IMR-90 (cell line): ENCODE data around the gene RPL31. TPM values are rescaled to one million over a fixed set of nuclear protein-coding genes. Genes with fewer than 3 reads are reported as not detected.

ENCODE experiments used
- ATAC-seq: fragments of 200-7000 bp; cut with Tn5 transposase; 2 replicates; pipeline ENCODE4 v1.9.1; 2020; ENCODE audit warnings: low read depth, mild to moderate bottlenecking, moderate library complexity
- BruUV-seq: library from RNA; stranded (reverse); fragments of 400-500 nt; replicated peaks from 2 replicates; lab custom pipeline; 2021; lab: Mats Ljungman, UMichigan
- CTCF ChIA-PET: fragments of 300-600 bp; formaldehyde crosslinking; extraction: SDS; loops from one replicate; lab custom pipeline; 2021; ENCODE audit warnings: antibody characterized with exemption; lab: Yijun Ruan, JAX
- POLR2A ChIA-PET: fragments of 300-600 bp; sonication (Branson Sonifier 250); formaldehyde crosslinking; loops from one replicate; lab custom pipeline; 2022; ENCODE audit warnings: antibody characterized with exemption; ENCODE audit not compliant: unreplicated experiment; lab: Charles Lee
- DNase-seq: peaks from one replicate; pipeline ENCODE4 v3.0.0; 2013
- H2AFZ ChIP-seq: replicated peaks from 2 replicates; pipeline ENCODE3; 2013; ENCODE audit warnings: low read length, mild to moderate bottlenecking; ENCODE audit not compliant: poor library complexity
- H2AK5ac ChIP-seq: 2 replicates; pipeline ENCODE4 v1.6.1; 2013; ENCODE audit warnings: low read depth, low read length, inconsistent platforms
- H2AK9ac ChIP-seq: replicated peaks from 2 replicates; pipeline ENCODE3; 2013; ENCODE audit warnings: mild to moderate bottlenecking, low read depth, low read length, moderate library complexity; ENCODE audit not compliant: poor library complexity
- H2BK120ac ChIP-seq: 2 replicates; pipeline ENCODE4 v1.6.1; 2013; ENCODE audit warnings: low read depth, low read length, inconsistent platforms
- H2BK15ac ChIP-seq: 3 replicates; pipeline ENCODE4 v1.6.1; 2013; ENCODE audit warnings: low read depth, low read length, inconsistent platforms
- H2BK20ac ChIP-seq: 2 replicates; pipeline ENCODE4 v1.6.1; 2013; ENCODE audit warnings: low read depth, mild to moderate bottlenecking, inconsistent platforms, low read length, moderate library complexity
- H2BK5ac ChIP-seq: 2 replicates; pipeline ENCODE4 v1.6.1; 2013; ENCODE audit warnings: mild to moderate bottlenecking, low read depth, low read length, inconsistent platforms; ENCODE audit not compliant: poor library complexity, severe bottlenecking
- H3K14ac ChIP-seq: replicated peaks from 2 replicates; pipeline ENCODE4 v1.6.1; 2013; ENCODE audit warnings: low read depth, low read length, inconsistent platforms
- H3K18ac ChIP-seq: 2 replicates; pipeline ENCODE4 v1.6.1; 2013; ENCODE audit warnings: low read depth, low read length, control low read depth
- H3K23ac ChIP-seq: 2 replicates; pipeline ENCODE4 v1.6.1; 2013; ENCODE audit warnings: low read depth, low read length, inconsistent platforms
- H3K27ac ChIP-seq: 2 replicates; pipeline ENCODE4 v1.5.1; 2013; ENCODE audit warnings: mild to moderate bottlenecking, control low read depth, low read length; ENCODE audit not compliant: insufficient read depth
- H3K27me3 ChIP-seq: 2 replicates; pipeline ENCODE4 v1.6.1; 2013; ENCODE audit warnings: low read length; ENCODE audit not compliant: control insufficient read depth, insufficient read depth
- H3K36me3 ChIP-seq: 2 replicates; pipeline ENCODE4 v1.6.1; 2013; ENCODE audit warnings: low read length, mixed read lengths; ENCODE audit not compliant: control insufficient read depth, insufficient read depth
- H3K4ac ChIP-seq: 2 replicates; pipeline ENCODE4 v1.6.1; 2013; ENCODE audit warnings: low read depth, low read length, inconsistent platforms
- H3K4me1 ChIP-seq: 2 replicates; pipeline ENCODE4 v1.6.1; 2013; ENCODE audit warnings: low read length, mixed read lengths; ENCODE audit not compliant: control insufficient read depth, insufficient read depth
- H3K4me2 ChIP-seq: 2 replicates; pipeline ENCODE4 v1.6.1; 2013; ENCODE audit warnings: low read depth, mild to moderate bottlenecking, control low read depth, low read length, moderate library complexity
- H3K4me3 ChIP-seq: 2 replicates; pipeline ENCODE4 v1.5.1; 2013; ENCODE audit warnings: low read depth, mild to moderate bottlenecking, control low read depth, low read length, moderate library complexity; ENCODE audit not compliant: insufficient read depth
- H3K56ac ChIP-seq: 2 replicates; pipeline ENCODE4 v1.6.1; 2013; ENCODE audit warnings: low read length, inconsistent platforms; ENCODE audit not compliant: insufficient read depth; ENCODE audit errors: extremely low read depth
- H3K79me1 ChIP-seq, 2 experiments: 2 replicates each; pipeline ENCODE4 v1.6.1; 2013; ENCODE audit warnings: low read length in 2 of 2, inconsistent platforms in 1 of 2, low read depth in 1 of 2
- H3K9ac ChIP-seq: 2 replicates; pipeline ENCODE4 v1.6.1; 2013; ENCODE audit warnings: low read depth, low read length, control low read depth
- H3K9me1 ChIP-seq: 2 replicates; pipeline ENCODE4 v1.6.1; 2013; ENCODE audit warnings: low read length, inconsistent platforms; ENCODE audit not compliant: insufficient read depth
- H3K9me3 ChIP-seq: 2 replicates; pipeline ENCODE4 v1.6.1; 2013; ENCODE audit warnings: low read length; ENCODE audit not compliant: control insufficient read depth, insufficient read depth
- H4K20me1 ChIP-seq: 2 replicates; pipeline ENCODE4 v1.6.1; 2013; ENCODE audit warnings: low read length, inconsistent platforms; ENCODE audit not compliant: insufficient read depth
- H4K5ac ChIP-seq: 2 replicates; pipeline ENCODE4 v1.6.1; 2013; ENCODE audit warnings: mild to moderate bottlenecking, low read depth, low read length, control low read depth
- H4K8ac ChIP-seq, 2 experiments: 2 replicates each; pipeline ENCODE4 v1.6.1; 2013; ENCODE audit warnings: low read depth in 2 of 2, low read length in 2 of 2, control low read depth in 1 of 2, inconsistent platforms in 1 of 2
- H4K91ac ChIP-seq: 2 replicates; pipeline ENCODE4 v1.6.1; 2013; ENCODE audit warnings: low read depth, low read length, inconsistent platforms; ENCODE audit not compliant: insufficient read depth
- FOS ChIP-seq: fragments of 150-350 bp; IDR thresholded peaks from 2 replicates; pipeline ENCODE4 v1.6.1; 2016; ENCODE audit warnings: low read depth, low read length
- MXI1 ChIP-seq: IDR thresholded peaks from 2 replicates; pipeline ENCODE4 v1.6.1; 2012; ENCODE audit warnings: low read depth, mild to moderate bottlenecking, low read length, moderate library complexity, borderline replicate concordance
- WGBS, 2 experiments: methylation state at CpG; one replicate each; pipeline versions ENCODE4 v1.1.5 to v1.1.7; 2013; ENCODE audit warnings: missing lambda C conversion rate in 2 of 2; ENCODE audit not compliant: insufficient read length in 1 of 2; ENCODE audit errors: extremely low coverage in 2 of 2; 5-methylcytosine and 5-hydroxymethylcytosine counted together
- dilution Hi-C: fragments of 300-500 bp; cut with HindIII; formaldehyde crosslinking; loops from one replicate; pipeline ENCODE4 v1.14.3; 2018; ENCODE audit warnings: low sequenced_read_pairs; ENCODE audit not compliant: unreplicated experiment
- in situ Hi-C: fragments of 300-500 bp; cut with MboI; formaldehyde crosslinking; loops from 3 replicates; pipeline ENCODE4 v1.14.3; 2019; ENCODE audit warnings: low sequenced_read_pairs, inconsistent platforms, mixed read lengths
- intact Hi-C: fragments of 100-400 bp; cut with micrococcal nuclease; formaldehyde crosslinking; loops from 2 replicates; pipeline ENCODE4 v1.10.0; 2022
- polyA plus RNA-seq, 3 experiments: library from polyadenylated mRNA; depleted of rRNA; stranded (reverse); fragments of >200 nt; gene quantifications; 2 replicates each; pipeline ENCODE4 v1.2.3, GENCODE V29; 2012; ENCODE audit warnings: low replicate concordance in 1 of 3
- total RNA-seq: library from RNA; depleted of rRNA; stranded (reverse); fragments of >200 nt; gene quantifications from 2 replicates; pipeline ENCODE4 v1.2.3, GENCODE V29; 2012

RPL31 gene
- total and polyA plus RNA-seq, 2 of the 4 experiments (the other 2 are of a cell fraction), result 358 to 2,908 TPM

DNA sequence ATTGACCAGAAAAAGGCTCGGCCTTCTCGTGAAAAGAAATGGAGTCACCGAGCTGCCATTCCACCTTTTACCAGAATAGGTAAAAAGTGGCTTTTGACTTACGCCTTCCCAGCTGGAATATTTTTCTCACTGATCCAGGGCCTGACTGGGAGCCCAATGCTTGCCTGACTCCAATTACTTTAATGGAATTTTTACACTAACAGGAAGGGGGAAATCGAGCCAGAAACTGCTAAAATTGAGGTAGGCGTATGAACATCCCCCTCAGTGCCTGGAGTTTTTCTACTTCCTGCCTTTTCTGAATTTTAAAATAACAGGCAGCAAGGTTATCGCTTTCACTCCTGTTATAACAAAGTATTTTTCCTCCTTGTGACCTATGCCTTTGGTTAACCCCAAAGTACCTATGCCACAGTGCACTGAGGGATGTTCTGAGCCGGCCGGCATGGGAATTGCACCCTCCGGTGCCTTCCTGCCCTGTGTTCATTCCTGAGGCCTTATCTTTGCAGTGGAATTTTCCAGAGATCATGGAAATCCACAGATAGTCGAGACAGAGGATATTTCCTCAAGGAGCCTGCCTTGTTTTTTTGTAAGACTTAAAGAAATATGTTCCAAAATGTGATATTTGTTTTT, 18.3 kb upstream of the RPL31 start:
- Histone ChIP-seq H4K8ac (no peak overlapping the region), H3K4me2 (no peak overlapping the region), H3K4me1 (peaks cover 3% of the 10 kb centered on the region; the same call in 1 of the 2 replicates), H2AK9ac (no peak overlapping the region), H3K4ac (no peak overlapping the region), H3K27ac (no peak overlapping the region), H3K23ac (no peak overlapping the region), H2AFZ (no peak overlapping the region), H3K79me1 (no peaks in the 10 kb centered on the region), H3K14ac (no peak overlapping the region), H2BK20ac (no peak overlapping the region), H2BK15ac (no peak overlapping the region), H4K5ac (peak overlapping the region; percentile 42; the same call in 1 of the 2 replicates), H3K9me1 (peaks cover 4% of the 10 kb centered on the region; the same call in 1 of the 2 replicates), H3K4me3 (no peak overlapping the region), H3K56ac (no peak overlapping the region), H2AK5ac (no peak overlapping the region), H3K9me3 (no peaks in the 10 kb centered on the region), H3K9ac (no peak overlapping the region), H3K18ac (no peak overlapping the region), H4K91ac (no peak overlapping the region), H3K36me3 (peaks cover 10% of the 10 kb centered on the region), H4K20me1 (no peaks in the 10 kb centered on the region; the same call in 1 of the 2 replicates), H2BK120ac (no peak overlapping the region), H2BK5ac (no peak overlapping the region), H3K27me3 (no peaks in the 10 kb centered on the region)
- intact Hi-C loops, result loop anchor here (1.0 to 10.0 kb wide), 3 partner anchors 80 to 559 kb away; partner anchors contain the start of gene NPAS2
- 100% methylated on average over 1 of the region's 11 CpGs; no CpG with 5 or more reads in 1 of the 2 experiments for WGBS, 2 experiments
- in situ Hi-C loops, result no loop called here
- ATAC-seq (peak; percentile 44; the same call in 1 of the 2 replicates), DNase-seq (no peak)
- ChIA-PET POLR2A (no interaction called here), CTCF (interaction anchor here (1.0 kb wide), 1 partner anchor 254 kb away, joined by 3 read pairs; no protein-coding TSS in a partner anchor)
- BruUV-seq, result no TSS peak
- dilution Hi-C loops, result no loop called here
- TF ChIP-seq FOS, result no peak
- no peak for TF ChIP-seq MXI1
